Stomach (tissue), 4 donors: ENCODE data around the gene ZCCHC7.

ENCODE experiments used
- EP300 ChIP-seq: sonication (generic); formaldehyde crosslinking; IDR thresholded peaks from one replicate; pipeline ENCODE4 v1.6.1; 2017; ENCODE audit warnings: antibody characterized with exemption
- POLR2A ChIP-seq, 4 donors: fragments of 450-650 bp; IDR thresholded peaks; one replicate each; pipeline ENCODE4 v1.6.1; 2016; ENCODE audit warnings: antibody characterized with exemption in 4 of 4, control low read depth in 2 of 4, mild to moderate bottlenecking in 1 of 4, moderate library complexity in 1 of 4
- POLR2AphosphoS5 ChIP-seq, 3 donors: sonication (generic); formaldehyde crosslinking; IDR thresholded peaks; one replicate each; pipeline ENCODE4 v1.6.1; 2016; ENCODE audit warnings: antibody characterized with exemption in 3 of 3
- TF ChIP-seq, protein P1 (sequence below), 7 experiments: fragments of 450-650 bp in 4 of 7; fragments of 200-600 bp in 3 of 7; sonication (generic) in 3 of 7; IDR thresholded peaks; one replicate each; pipeline ENCODE4 v1.5.1; 2016 to 2019; ENCODE audit warnings: antibody characterized with exemption in 7 of 7, control low read depth in 2 of 7, mild to moderate bottlenecking in 1 of 7

DNA sequence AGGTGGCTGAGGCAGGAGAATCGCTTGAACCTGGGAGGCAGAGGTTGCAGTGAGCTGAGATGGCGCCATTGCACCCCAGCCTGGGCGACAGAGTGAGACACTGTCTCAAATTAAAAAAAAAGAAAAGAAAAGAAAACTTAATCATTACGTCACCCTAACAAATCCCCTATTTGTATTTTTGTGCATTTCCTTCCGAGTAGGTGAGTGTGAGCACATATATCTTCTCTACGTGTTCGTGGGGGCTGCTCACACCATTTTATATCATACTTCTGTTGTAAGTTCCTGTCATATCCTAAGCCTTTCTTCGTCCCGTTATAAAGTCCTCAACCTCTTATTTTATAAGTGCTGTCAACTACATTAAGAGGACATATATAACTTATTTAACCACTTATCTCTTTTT, 260.2 kb downstream of the ZCCHC7 start:
- TF ChIP-seq, protein P1, sequence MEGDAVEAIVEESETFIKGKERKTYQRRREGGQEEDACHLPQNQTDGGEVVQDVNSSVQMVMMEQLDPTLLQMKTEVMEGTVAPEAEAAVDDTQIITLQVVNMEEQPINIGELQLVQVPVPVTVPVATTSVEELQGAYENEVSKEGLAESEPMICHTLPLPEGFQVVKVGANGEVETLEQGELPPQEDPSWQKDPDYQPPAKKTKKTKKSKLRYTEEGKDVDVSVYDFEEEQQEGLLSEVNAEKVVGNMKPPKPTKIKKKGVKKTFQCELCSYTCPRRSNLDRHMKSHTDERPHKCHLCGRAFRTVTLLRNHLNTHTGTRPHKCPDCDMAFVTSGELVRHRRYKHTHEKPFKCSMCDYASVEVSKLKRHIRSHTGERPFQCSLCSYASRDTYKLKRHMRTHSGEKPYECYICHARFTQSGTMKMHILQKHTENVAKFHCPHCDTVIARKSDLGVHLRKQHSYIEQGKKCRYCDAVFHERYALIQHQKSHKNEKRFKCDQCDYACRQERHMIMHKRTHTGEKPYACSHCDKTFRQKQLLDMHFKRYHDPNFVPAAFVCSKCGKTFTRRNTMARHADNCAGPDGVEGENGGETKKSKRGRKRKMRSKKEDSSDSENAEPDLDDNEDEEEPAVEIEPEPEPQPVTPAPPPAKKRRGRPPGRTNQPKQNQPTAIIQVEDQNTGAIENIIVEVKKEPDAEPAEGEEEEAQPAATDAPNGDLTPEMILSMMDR (IDR thresholded peaks at IDR 0.05), result no peak
- TF ChIP-seq POLR2AphosphoS5 (IDR thresholded peaks at IDR 0.05) (no peak), POLR2A (IDR thresholded peaks at IDR 0.05) (no peak), EP300 (no peak)
